Measurements from ENCODE around the gene ATP13A3.
"Not testable (repeated sequence)": the region's sequence is repeated elsewhere in the genome, so short reads cannot be mapped to it uniquely, and the experiment has no call there.

Gene ATP13A3
- total RNA-seq, result 100.0 to 572 (median 175) reads per million in 9 experiments

DNA sequence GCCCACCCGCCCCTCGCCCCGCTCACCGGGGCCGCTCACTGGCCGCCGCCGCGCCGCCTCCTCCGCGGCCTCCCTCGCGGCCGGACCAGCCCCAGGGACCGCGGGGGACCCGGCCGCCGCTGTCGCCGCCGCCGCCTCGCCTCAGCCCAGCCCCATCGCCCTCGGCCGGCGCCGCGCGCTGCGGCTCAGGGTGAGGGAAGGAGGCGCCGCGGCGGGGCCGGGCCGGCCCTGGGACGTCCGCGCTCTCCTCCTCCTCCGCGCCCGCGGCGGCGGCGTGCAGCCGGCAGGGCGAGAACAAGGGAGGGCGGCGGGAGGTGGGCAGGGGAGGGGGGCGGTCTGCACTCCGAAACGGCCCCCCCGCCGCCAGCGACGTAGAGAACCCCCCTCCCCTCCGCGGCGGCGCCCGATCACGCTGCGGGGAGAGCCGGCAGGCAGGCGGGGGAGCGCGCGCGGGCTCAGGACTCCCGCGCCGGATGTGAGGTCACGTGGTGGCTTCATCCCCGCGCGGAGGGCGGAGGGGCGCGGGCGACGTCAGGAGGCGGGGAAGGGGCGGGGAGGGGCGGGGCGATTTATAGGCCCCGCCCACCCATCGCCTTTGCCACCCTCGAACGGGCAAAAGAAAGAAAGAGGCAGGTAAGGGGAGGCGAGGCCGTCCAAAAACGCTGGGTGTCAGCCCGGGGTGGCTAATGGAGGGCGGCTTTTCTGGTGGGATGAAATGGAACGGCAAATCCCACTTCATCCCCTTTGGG, at the start of gene ATP13A3:
Gene ATP13A3, minus strand, starts transcription at position 463 of the 749 bp plus-strand sequence. CDS start 24,812 bp downstream, outside the sequence.
- H3K9me3 Mint-ChIP-seq, result no peaks in the 10 kb centered on the region
- peak within 1 kb of the TSS; percentile 89 to 94 for H3K27ac Mint-ChIP-seq
- peaks cover 26% of the 10 kb centered on the region for H3K36me3 Mint-ChIP-seq (ENCODE audit: insufficient read depth)
- no peaks in the 10 kb centered on the region for H3K27me3 Mint-ChIP-seq
- DNase-seq (peak; percentile 85 to 90 (median 88)), ATAC-seq (replicated peaks) (peak; percentile 81)
- H3K4me3 Mint-ChIP-seq, result peak within 1 kb of the TSS; percentile 72 to 87
- H3K4me1 Mint-ChIP-seq (ENCODE audit: low read depth in 2 of 2), result peaks cover 27 to 33% of the 10 kb centered on the region in 2 donors

DNA sequence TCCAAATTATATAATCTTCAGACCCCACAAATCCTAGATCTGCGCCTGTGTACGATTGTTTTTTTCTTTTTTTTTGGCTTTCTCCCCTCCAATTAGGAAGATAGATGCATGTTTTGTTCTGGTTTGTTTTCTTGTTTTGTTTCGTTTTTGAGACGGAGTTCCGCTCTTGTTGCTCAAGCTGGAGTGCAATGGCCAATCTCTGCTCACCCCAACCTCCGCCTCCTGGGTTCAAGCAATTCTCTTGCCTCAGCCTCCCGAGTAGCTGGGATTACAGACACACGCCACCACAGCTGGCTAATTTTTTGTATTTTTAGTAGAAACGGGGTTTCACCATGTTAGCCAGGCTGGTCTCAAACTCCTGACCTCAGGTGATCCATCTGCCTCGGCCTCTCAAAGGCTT, 48.4 kb upstream of the ATP13A3 start:
- ATAC-seq (replicated peaks); H3K27ac Mint-ChIP-seq; H3K4me3 Mint-ChIP-seq; H3K4me1 Mint-ChIP-seq (ENCODE audit: low read depth in 2 of 2); H3K9me3 Mint-ChIP-seq; H3K36me3 Mint-ChIP-seq (ENCODE audit: insufficient read depth); DNase-seq: not testable (repeated sequence)
- peaks cover 14 to 18% of the 10 kb centered on the region in 2 donors for H3K27me3 Mint-ChIP-seq

DNA sequence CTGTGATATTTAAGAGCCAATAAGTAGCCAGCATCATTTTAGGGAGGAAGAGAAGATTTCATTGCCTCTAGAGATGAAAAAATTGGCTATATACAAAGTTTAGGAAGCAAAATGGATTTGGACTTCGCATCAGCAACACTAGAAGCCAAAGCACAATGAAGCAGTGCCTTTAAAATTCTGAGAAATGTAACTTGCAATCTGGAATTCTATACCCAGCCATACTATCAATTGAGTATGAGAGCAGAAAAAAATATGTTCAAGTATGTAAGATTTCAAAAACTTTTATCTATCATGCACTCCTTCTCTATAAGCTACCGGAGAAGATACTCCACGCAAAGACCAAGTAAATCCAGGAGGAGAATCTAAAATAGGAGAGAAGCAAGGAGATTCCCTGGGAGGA, 47.4 kb upstream of the ATP13A3 start:
- Mint-ChIP-seq H3K27me3 (peaks cover 15 to 18% of the 10 kb centered on the region in 2 donors), H3K4me1 (ENCODE audit: low read depth in 2 of 2) (no peaks in the 10 kb centered on the region), H3K27ac (no peak overlapping the region), H3K36me3 (ENCODE audit: insufficient read depth) (no peaks in the 10 kb centered on the region), H3K4me3 (no peak overlapping the region), H3K9me3 (no peaks in the 10 kb centered on the region)
- ATAC-seq (replicated peaks), result no peak
- DNase-seq, result no peak

DNA sequence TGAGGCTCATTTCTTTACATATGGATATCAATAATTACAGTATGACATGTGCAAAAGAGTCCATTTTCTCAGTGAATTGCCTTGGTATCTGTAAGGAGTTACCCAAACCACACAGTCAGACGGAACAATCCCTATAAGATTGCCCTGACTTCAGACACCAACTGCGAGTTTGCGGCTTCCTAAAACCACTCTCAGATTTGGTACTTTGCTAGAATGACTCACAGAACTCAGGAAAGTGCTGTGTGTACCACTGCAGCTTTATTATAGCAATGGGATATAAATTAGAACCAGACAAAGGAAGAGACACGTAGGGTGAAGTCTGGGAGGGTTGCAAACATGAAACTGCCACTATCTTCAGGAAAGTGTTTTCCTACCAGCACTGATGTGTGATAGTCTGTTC, 45.8 kb upstream of the ATP13A3 start:
- Mint-ChIP-seq H3K9me3 (no peaks in the 10 kb centered on the region), H3K4me1 (ENCODE audit: low read depth in 2 of 2) (no peaks in the 10 kb centered on the region), H3K36me3 (ENCODE audit: insufficient read depth) (no peaks in the 10 kb centered on the region), H3K4me3 (no peak overlapping the region), H3K27me3 (peaks cover 18 to 29% of the 10 kb centered on the region in 2 donors), H3K27ac (no peak overlapping the region)
- no peak for DNase-seq
- ATAC-seq (replicated peaks), result no peak

- no peak for ATAC-seq (replicated peaks)
- DNase-seq, result no peak
- Mint-ChIP-seq H3K27me3 (peaks cover 4 to 39% of the 10 kb centered on the region in 2 donors), H3K4me3 (no peak overlapping the region), H3K27ac (peak overlapping the region in 1 of 2 donors; percentile 81), H3K36me3 (ENCODE audit: insufficient read depth) (no peaks in the 10 kb centered on the region), H3K9me3 (no peaks in the 10 kb centered on the region), H3K4me1 (ENCODE audit: low read depth in 2 of 2) (no peaks in the 10 kb centered on the region)
These were observed 40.9 kb upstream of the ATP13A3 start for GRCh38 chr3:194527726-194528125.

DNA sequence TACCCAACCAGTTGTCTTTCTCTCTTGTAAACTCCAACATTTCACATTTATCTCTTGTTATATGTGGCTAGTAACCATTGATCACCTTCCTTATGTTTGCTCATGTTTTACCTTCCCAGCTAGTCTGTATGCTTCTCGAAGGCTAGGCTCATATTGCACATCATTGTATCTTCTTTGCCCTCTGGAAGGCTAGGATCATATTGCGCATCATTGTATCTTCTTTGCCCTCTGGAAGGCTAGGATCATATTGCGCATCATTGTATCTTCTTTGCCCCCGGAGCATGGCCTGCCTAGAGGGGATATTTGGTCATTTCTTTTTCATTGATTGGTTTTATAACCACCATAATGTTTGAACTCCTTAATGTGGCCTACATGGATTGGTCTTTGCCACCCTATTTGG, 39.4 kb upstream of the ATP13A3 start:
- Mint-ChIP-seq H3K36me3 (ENCODE audit: insufficient read depth) (no peaks in the 10 kb centered on the region), H3K4me1 (ENCODE audit: low read depth in 2 of 2) (no peaks in the 10 kb centered on the region), H3K4me3 (no peak overlapping the region), H3K27ac (no peak overlapping the region), H3K27me3 (peaks cover 0 to 39% of the 10 kb centered on the region in 2 donors), H3K9me3 (no peaks in the 10 kb centered on the region)
- ATAC-seq (replicated peaks) (no peak), DNase-seq (no peak)

DNA sequence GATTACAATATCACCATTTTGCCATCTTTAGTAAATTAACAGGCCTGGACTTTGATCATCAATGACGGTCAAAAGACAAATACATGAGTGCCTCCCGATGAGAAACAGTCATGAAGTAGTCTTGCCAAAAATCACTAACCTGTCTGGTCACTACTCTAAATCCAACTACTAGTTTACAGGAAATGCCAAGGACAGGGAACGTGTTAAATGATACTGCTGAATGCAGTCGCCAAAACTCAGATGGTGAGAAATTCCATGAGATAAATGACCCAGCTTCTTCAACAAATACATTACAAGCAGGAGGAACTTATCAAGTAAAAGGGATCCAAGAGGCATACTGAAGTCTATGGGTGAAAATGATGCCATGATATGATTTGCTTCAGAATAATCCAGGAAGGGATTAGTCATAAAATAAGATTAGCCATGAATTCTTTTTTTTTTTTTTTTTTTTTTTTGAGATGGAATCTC, 35.8 kb upstream of the ATP13A3 start:
- H3K27ac Mint-ChIP-seq, result no peak overlapping the region
- H3K27me3 Mint-ChIP-seq, result peaks cover 25 to 34% of the 10 kb centered on the region in 2 donors
- no peak overlapping the region for H3K4me3 Mint-ChIP-seq
- no peak for ATAC-seq (replicated peaks)
- H3K36me3 Mint-ChIP-seq (ENCODE audit: insufficient read depth), result no peaks in the 10 kb centered on the region
- DNase-seq, result no peak
- no peaks in the 10 kb centered on the region for H3K4me1 Mint-ChIP-seq (ENCODE audit: low read depth in 2 of 2)
- H3K9me3 Mint-ChIP-seq, result no peaks in the 10 kb centered on the region

- no peaks in the 10 kb centered on the region for H3K4me1 Mint-ChIP-seq (ENCODE audit: low read depth in 2 of 2)
- no peaks in the 10 kb centered on the region for H3K9me3 Mint-ChIP-seq
- H3K27me3 Mint-ChIP-seq, result peaks cover 32 to 34% of the 10 kb centered on the region in 2 donors
- no peak overlapping the region for H3K4me3 Mint-ChIP-seq
- H3K36me3 Mint-ChIP-seq (ENCODE audit: insufficient read depth), result no peaks in the 10 kb centered on the region
- no peak for DNase-seq
- H3K27ac Mint-ChIP-seq, result no peak overlapping the region
- no peak for ATAC-seq (replicated peaks)
These were observed 34.9 kb upstream of the ATP13A3 start for GRCh38 chr3:194521510-194522260.

- not testable (repeated sequence) for H3K4me1 Mint-ChIP-seq (ENCODE audit: low read depth in 2 of 2); H3K27ac Mint-ChIP-seq; H3K4me3 Mint-ChIP-seq; DNase-seq; H3K9me3 Mint-ChIP-seq; ATAC-seq (replicated peaks); H3K36me3 Mint-ChIP-seq (ENCODE audit: insufficient read depth)
- H3K27me3 Mint-ChIP-seq, result peaks cover 24 to 44% of the 10 kb centered on the region in 2 donors
These were observed 33.9 kb upstream of the ATP13A3 start for GRCh38 chr3:194520682-194521162.

DNA sequence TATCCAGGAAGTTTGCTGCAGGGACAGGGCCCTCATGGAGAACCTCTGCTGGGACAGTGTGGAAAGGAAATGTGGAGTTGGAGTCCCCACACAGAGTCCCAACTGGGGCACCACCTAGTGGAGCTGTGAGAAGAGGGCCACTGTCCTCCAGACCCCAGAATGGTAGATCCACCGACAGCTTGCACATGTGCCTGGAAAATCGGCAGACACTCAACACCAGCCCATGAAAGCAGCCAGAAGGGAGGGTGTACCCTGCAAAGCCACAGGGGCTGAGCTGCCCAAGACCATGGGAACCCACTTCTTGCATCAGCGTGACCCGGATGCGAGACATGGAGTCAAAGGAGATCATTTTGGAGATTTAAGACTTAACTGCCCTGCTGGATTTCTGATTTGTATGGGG, 33.4 kb upstream of the ATP13A3 start:
- H3K27ac Mint-ChIP-seq; DNase-seq; H3K4me3 Mint-ChIP-seq; H3K36me3 Mint-ChIP-seq (ENCODE audit: insufficient read depth); ATAC-seq (replicated peaks); H3K4me1 Mint-ChIP-seq (ENCODE audit: low read depth in 2 of 2); H3K9me3 Mint-ChIP-seq: not testable (repeated sequence)
- H3K27me3 Mint-ChIP-seq, result peaks cover 28 to 45% of the 10 kb centered on the region in 2 donors

DNA sequence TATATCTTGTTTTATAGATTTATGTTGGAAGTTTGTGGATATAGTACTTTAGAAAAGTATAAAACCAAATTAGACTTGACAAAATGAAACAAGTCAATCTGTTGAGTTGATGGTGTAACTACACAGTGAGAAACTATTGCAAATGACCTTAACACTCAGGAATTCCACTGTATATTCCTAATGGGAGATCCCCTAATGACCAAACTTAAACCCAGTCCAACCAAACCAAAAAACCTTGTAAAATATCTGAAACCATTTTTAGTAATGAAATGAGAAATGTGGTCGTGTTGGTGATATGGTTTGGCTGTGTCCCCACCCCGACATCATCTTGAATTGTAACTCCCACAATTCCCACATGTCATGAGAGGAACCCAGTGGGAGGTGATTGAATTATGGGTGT, 31.9 kb upstream of the ATP13A3 start:
- H3K27me3 Mint-ChIP-seq, result peaks cover 24 to 45% of the 10 kb centered on the region in 2 donors

DNA sequence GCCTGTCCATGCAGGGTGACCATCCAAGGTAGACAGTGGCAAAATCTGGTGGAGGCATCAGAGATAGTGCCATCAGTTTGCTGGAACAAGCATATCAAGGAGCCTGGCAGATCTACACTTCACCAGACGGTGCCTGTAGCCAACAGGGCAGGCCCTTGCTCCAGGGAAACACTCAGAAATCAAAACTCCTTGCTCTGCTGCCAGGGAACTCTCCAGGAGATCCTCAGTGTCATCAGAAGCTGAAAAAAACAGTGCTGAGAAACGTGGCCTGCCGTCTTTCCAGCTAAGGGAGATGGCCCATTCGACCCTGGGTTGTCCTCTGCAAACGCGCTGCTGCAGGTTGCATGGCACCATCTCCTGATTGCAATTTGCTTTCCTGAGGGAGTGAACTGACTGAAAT, 30.5 kb upstream of the ATP13A3 start:
- ATAC-seq (replicated peaks), result no peak
- H3K36me3 Mint-ChIP-seq (ENCODE audit: insufficient read depth), result no peaks in the 10 kb centered on the region
- H3K4me3 Mint-ChIP-seq, result no peak overlapping the region
- H3K27ac Mint-ChIP-seq, result no peak overlapping the region
- H3K27me3 Mint-ChIP-seq, result peaks cover 24 to 45% of the 10 kb centered on the region in 2 donors
- DNase-seq, result no peak
- H3K9me3 Mint-ChIP-seq, result no peaks in the 10 kb centered on the region
- no peaks in the 10 kb centered on the region for H3K4me1 Mint-ChIP-seq (ENCODE audit: low read depth in 2 of 2)

More for the DNA sequence above, 31.9 kb upstream of the ATP13A3 start:
- H3K4me3 Mint-ChIP-seq, result no peak overlapping the region
- no peaks in the 10 kb centered on the region for H3K9me3 Mint-ChIP-seq
- H3K4me1 Mint-ChIP-seq (ENCODE audit: low read depth in 2 of 2), result no peaks in the 10 kb centered on the region
- DNase-seq (no peak), ATAC-seq (replicated peaks) (no peak)
- H3K36me3 Mint-ChIP-seq (ENCODE audit: insufficient read depth), result no peaks in the 10 kb centered on the region
- H3K27ac Mint-ChIP-seq, result no peak overlapping the region

DNA sequence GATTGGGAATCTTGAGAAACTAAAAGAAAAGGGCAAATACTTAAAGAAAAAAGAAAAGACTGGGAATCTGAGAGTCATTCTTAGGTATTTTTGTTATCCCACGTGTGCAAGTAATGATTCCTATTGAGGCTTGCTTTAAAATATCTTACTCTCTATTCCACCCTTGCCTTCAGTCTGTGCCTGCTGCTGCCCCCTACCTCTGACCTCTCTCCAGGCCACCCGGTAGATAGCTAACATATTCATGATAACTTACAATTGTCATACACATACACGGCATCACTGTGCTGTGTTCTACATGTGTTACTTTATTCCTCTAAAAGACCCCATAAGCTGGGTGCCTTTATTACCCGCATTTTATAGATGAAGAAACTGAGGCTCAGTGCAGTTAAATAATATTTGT, 27.8 kb upstream of the ATP13A3 start:
- no peak for DNase-seq
- Mint-ChIP-seq H3K4me3 (no peak overlapping the region), H3K4me1 (ENCODE audit: low read depth in 2 of 2) (no peaks in the 10 kb centered on the region), H3K27me3 (peaks cover 13 to 30% of the 10 kb centered on the region in 2 donors), H3K36me3 (ENCODE audit: insufficient read depth) (no peaks in the 10 kb centered on the region), H3K27ac (no peak overlapping the region), H3K9me3 (no peaks in the 10 kb centered on the region)
- peak; percentile 29 for ATAC-seq (replicated peaks)
